SK-N-SH (cell line): ENCODE data around the gene ESCO1. TPM values are rescaled to one million over a fixed set of nuclear protein-coding genes. Genes with fewer than 3 reads are reported as not detected.

ENCODE experiments used
- CTCF ChIA-PET: fragments of 300-600, 350-600 bp; formaldehyde crosslinking; extraction: SDS; loops from one replicate; lab custom pipeline; 2021; lab: Yijun Ruan, JAX
- POLR2A ChIA-PET: fragments of 350-600 bp; sonication (Branson Sonifier 250); formaldehyde crosslinking; extraction: SDS; loops from one replicate; lab custom pipeline; 2020; ENCODE audit warnings: antibody characterized with exemption, inconsistent platforms; lab: Yijun Ruan, JAX
- DNase-seq: peaks from one replicate; pipeline ENCODE4 v3.0.0; 2012
- H2AFZ ChIP-seq: fragments of 200-600 bp; sonication (generic); 2 replicates; pipeline ENCODE4 v1.8.1; 2016; ENCODE audit warnings: antibody characterized with exemption, mild to moderate bottlenecking, low read depth
- H3F3A ChIP-seq: fragments of 200-600 bp; sonication (generic); replicated peaks from 2 replicates; pipeline ENCODE3; 2016; ENCODE audit warnings: antibody characterized with exemption, mild to moderate bottlenecking; ENCODE audit not compliant: insufficient read depth
- H3K27ac ChIP-seq, 2 experiments: fragments of 200-500 bp in 1 of 2; fragments of 200-600 bp in 1 of 2; sonication (Bioruptor generic) in 1 of 2; sonication (generic), shearing (Covaris generic) in 1 of 2; 2 replicates each; pipeline versions ENCODE4 v1.5.1 to v1.6.1; 2014 to 2016; ENCODE audit warnings: low read depth in 2 of 2, inconsistent platforms in 1 of 2, low read length in 1 of 2, mild to moderate bottlenecking in 1 of 2, mixed read lengths in 1 of 2
- H3K27me3 ChIP-seq: fragments of 200-600 bp; sonication (generic), shearing (Covaris generic); 2 replicates; pipeline ENCODE4 v1.6.1; 2016; ENCODE audit warnings: mixed run types; ENCODE audit not compliant: insufficient read depth
- H3K36me3 ChIP-seq, 2 experiments: fragments of 200-500 bp in 1 of 2; fragments of 200-600 bp in 1 of 2; sonication (Bioruptor generic) in 1 of 2; sonication (generic) in 1 of 2; replicated peaks in 1 of 2; 2 replicates each; pipeline versions ENCODE3 to v1.5.1; 2014 to 2016; ENCODE audit warnings: low read length in 1 of 2, mild to moderate bottlenecking in 1 of 2; ENCODE audit not compliant: insufficient read depth in 2 of 2, control insufficient read depth in 1 of 2
- H3K4me1 ChIP-seq, 2 experiments: fragments of 200-500 bp in 1 of 2; fragments of 200-600 bp in 1 of 2; sonication (Bioruptor generic) in 1 of 2; sonication (generic), shearing (Covaris generic) in 1 of 2; 2 replicates each; pipeline versions ENCODE4 v1.5.1 to v1.6.1; 2014 to 2016; ENCODE audit warnings: low read depth in 1 of 2, low read length in 1 of 2, mixed run types in 1 of 2; ENCODE audit not compliant: insufficient read depth in 2 of 2, control insufficient read depth in 1 of 2
- H3K4me2 ChIP-seq: fragments of 200-600 bp; sonication (generic), shearing (Covaris generic); 2 replicates; pipeline ENCODE4 v1.6.1; 2017; ENCODE audit warnings: mixed run types
- H3K4me3 ChIP-seq, 2 experiments: fragments of 200-500 bp in 1 of 2; fragments of 200-600 bp in 1 of 2; sonication (Bioruptor generic) in 1 of 2; sonication (generic), shearing (Covaris generic) in 1 of 2; 2 replicates each; pipeline versions ENCODE4 v1.5.1 to v1.8.1; 2014 to 2016; ENCODE audit warnings: low read depth in 2 of 2, inconsistent platforms in 1 of 2, low read length in 1 of 2, mild to moderate bottlenecking in 1 of 2, mixed read lengths in 1 of 2, moderate library complexity in 1 of 2
- H3K79me2 ChIP-seq: fragments of 200-600 bp; sonication (generic); 2 replicates; pipeline ENCODE4 v1.8.1; 2017; ENCODE audit warnings: mild to moderate bottlenecking; ENCODE audit not compliant: insufficient read depth
- H3K9ac ChIP-seq: fragments of 200-600 bp; sonication (generic); 2 replicates; pipeline ENCODE4 v1.6.1; 2017; ENCODE audit warnings: mixed run types
- H3K9me2 ChIP-seq: fragments of 200-600 bp; sonication (generic); 2 replicates; pipeline ENCODE4 v1.6.1; 2017; ENCODE audit warnings: mixed run types
- H3K9me3 ChIP-seq: fragments of 200-600 bp; sonication (generic); 2 replicates; pipeline ENCODE4 v1.6.1; 2017; ENCODE audit warnings: mixed run types, mild to moderate bottlenecking, moderate library complexity
- H4K20me1 ChIP-seq: fragments of 200-600 bp; sonication (generic); 2 replicates; pipeline ENCODE4 v1.6.1; 2017; ENCODE audit warnings: mild to moderate bottlenecking, mixed run types; ENCODE audit not compliant: insufficient read depth
- EP300 ChIP-seq, 2 experiments: IDR thresholded peaks; 2 replicates each; pipeline versions ENCODE4 v1.4.0 to v1.6.1; 2012; ENCODE audit warnings: borderline replicate concordance in 1 of 2, low read depth in 1 of 2, low read length in 1 of 2
- EZH2phosphoT487 ChIP-seq: fragments of 200-600 bp; sonication (generic); IDR thresholded peaks from 2 replicates; pipeline ENCODE4 v1.6.1; 2017; ENCODE audit warnings: low read depth, mixed run types, mild to moderate bottlenecking, antibody characterized with exemption, moderate library complexity, borderline replicate concordance
- FOXJ3 ChIP-seq: sonication (generic); formaldehyde crosslinking; IDR thresholded peaks from 2 replicates; pipeline ENCODE4 v1.5.1; 2020; ENCODE audit warnings: mild to moderate bottlenecking, missing genetic modification reagents
- FOXM1 ChIP-seq: IDR thresholded peaks from 2 replicates; pipeline ENCODE4 v1.4.0; 2012; ENCODE audit warnings: low read depth, mild to moderate bottlenecking
- GABPA ChIP-seq: IDR thresholded peaks from 2 replicates; pipeline ENCODE4 v1.4.0; 2012; ENCODE audit warnings: low read depth, mild to moderate bottlenecking
- JUND ChIP-seq: IDR thresholded peaks from 2 replicates; pipeline ENCODE4 v1.4.0; 2012
- NRF1 ChIP-seq: IDR thresholded peaks from 2 replicates; pipeline ENCODE4 v1.6.1; 2012; ENCODE audit warnings: low read depth, mild to moderate bottlenecking, low read length
- RAD21 ChIP-seq: IDR thresholded peaks from 2 replicates; pipeline ENCODE4 v1.6.1; 2012; ENCODE audit warnings: mild to moderate bottlenecking, low read length
- RFX5 ChIP-seq: IDR thresholded peaks from 2 replicates; pipeline ENCODE4 v1.6.1; 2012; ENCODE audit warnings: mild to moderate bottlenecking, improper control_type of control experiment, low read length
- RXRA ChIP-seq: IDR thresholded peaks from 2 replicates; pipeline ENCODE4 v1.4.0; 2012; ENCODE audit warnings: low read depth, mild to moderate bottlenecking, borderline replicate concordance
- TAF1 ChIP-seq: IDR thresholded peaks from 2 replicates; pipeline ENCODE4 v1.6.1; 2012; ENCODE audit warnings: low read depth, mild to moderate bottlenecking, low read length, moderate library complexity, borderline replicate concordance
- TCF12 ChIP-seq: IDR thresholded peaks from 2 replicates; pipeline ENCODE4 v1.4.0; 2012
- WGBS: methylation state at CpG from one replicate; pipeline ENCODE4 v1.1.6; 2017; ENCODE audit warnings: low lambda C conversion rate; 5-methylcytosine and 5-hydroxymethylcytosine counted together
- polyA plus RNA-seq, 3 experiments: library from polyadenylated mRNA; depleted of rRNA; stranded (reverse); fragments of >200 nt; gene quantifications; 2 replicates each; pipeline ENCODE4 v1.2.3, GENCODE V29; 2012
- TF ChIP-seq, protein P1 (sequence below): IDR thresholded peaks from 2 replicates; pipeline ENCODE4; 2012
- TF ChIP-seq, protein P2 (sequence below): IDR thresholded peaks from 2 replicates; pipeline ENCODE4 v1.4.0; 2012; ENCODE audit warnings: low read depth, borderline replicate concordance
- TF ChIP-seq, protein P3 (sequence below): IDR thresholded peaks from 2 replicates; pipeline ENCODE4 v1.6.1; 2012; ENCODE audit warnings: mild to moderate bottlenecking, low read depth, low read length, moderate library complexity
- TF ChIP-seq, protein P4 (sequence below): IDR thresholded peaks from 2 replicates; pipeline ENCODE4 v1.4.0; 2012; ENCODE audit warnings: low read depth, borderline replicate concordance

ESCO1 gene
- polyA plus RNA-seq, 1 of the 3 experiments (the other 2 are of a cell fraction), result 2.2 TPM

DNA sequence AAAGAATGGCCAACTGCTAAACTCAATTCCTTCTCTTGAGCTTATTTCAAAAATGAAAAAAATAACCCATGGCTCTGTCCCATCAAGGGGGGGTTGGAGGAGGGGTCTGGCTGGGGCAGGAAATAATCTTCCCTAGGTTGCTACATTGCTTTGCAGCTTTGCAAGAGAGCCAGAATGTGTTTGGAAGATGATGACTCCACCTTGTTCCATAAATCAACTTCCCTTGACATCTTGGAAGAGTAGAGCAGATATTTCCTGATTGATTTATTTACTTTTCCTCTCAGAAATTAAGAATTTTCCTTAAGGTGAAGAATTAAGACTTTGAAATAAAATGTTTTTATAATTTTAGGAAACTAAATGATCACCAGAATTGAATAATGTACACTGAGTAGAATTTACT lies 41.3 kb downstream of the ESCO1 start:
- Histone ChIP-seq H4K20me1 (no peaks in the 10 kb centered on the region), H3K36me3 (peaks cover 28 to 63% of the 10 kb centered on the region in 2 experiments), H3K9me3 (no peaks in the 10 kb centered on the region), H3K27ac (no peak overlapping the region), H3K4me2 (no peak overlapping the region), H3K4me1 (no peaks in the 10 kb centered on the region), H3K9me2 (no peaks in the 10 kb centered on the region), H3K27me3 (no peaks in the 10 kb centered on the region), H3K9ac (no peak overlapping the region), H3K4me3 (no peak overlapping the region), H3F3A (peaks cover 3% of the 10 kb centered on the region), H3K79me2 (no peaks in the 10 kb centered on the region), H2AFZ (no peak overlapping the region)
- ChIA-PET POLR2A (no interaction called here), CTCF (interaction anchor here (1.1 kb wide), 1 partner anchor 42 kb away, joined by 4 read pairs; the partner anchor contains the start of gene ESCO1)
- DNase-seq, result no peak
- TF ChIP-seq FOXM1, result no peak
- no peak for TF ChIP-seq TCF12

DNA sequence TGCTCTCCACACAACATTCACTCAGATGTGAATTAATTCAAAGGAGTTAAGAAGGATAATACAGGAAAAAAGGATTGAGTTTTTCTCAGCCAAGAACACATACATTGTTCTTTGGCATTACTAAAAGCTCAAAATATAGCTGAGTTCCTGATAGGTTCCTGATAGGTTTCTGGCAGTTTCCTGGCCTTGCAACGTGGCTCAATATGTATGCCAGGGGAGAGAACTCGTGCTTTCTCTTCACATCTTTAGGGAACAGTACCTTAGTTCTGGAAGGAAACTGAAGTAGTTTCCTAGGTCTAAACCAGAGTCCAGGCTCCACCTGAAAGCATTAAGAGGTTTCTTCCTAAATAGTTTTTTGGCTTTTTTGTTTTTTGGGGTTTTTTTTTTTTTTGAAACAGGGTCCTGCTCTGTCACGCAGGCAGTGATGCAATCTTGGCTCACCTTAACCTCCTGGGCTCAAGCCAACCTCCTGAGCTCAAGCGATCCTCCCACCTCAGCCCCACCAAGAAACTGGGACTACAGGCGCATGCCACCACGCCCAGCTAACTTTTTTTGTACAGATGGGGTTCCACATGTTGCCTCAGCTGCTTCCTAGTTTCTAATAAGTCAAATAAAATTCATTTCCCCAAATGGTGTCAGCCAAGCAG lies 42.8 kb downstream of the ESCO1 start:
- Histone ChIP-seq H3K4me3 (no peak overlapping the region), H3K4me2 (no peak overlapping the region), H3K9me3 (no peaks in the 10 kb centered on the region), H3K9ac (no peak overlapping the region), H2AFZ (no peak overlapping the region), H3K9me2 (no peaks in the 10 kb centered on the region), H3F3A (peaks cover 3% of the 10 kb centered on the region), H3K79me2 (no peaks in the 10 kb centered on the region; the same call in 1 of the 2 replicates), H3K4me1 (no peaks in the 10 kb centered on the region), H3K27me3 (no peaks in the 10 kb centered on the region), H3K36me3 (peaks cover 24 to 59% of the 10 kb centered on the region in 2 experiments)
- no peak for DNase-seq
- POLR2A ChIA-PET, result no interaction called here
- WGBS, result 95% methylated on average over 6 of the region's 6 CpGs
- TF ChIP-seq EP300 (IDR thresholded peaks at IDR 0.05; ENCODE audit: borderline replicate concordance in 1 of 2, low read depth in 1 of 2, low read length in 1 of 2) (no peak), TAF1 (no peak), RFX5 (no peak), RAD21 (no peak), FOXM1 (no peak), EZH2phosphoT487 (no peak), JUND (no peak), NRF1 (no peak), RXRA (no peak), FOXJ3 (CRISPR knock-in tag) (no peak), GABPA (no peak), TCF12 (no peak)
- TF ChIP-seq, protein P1, sequence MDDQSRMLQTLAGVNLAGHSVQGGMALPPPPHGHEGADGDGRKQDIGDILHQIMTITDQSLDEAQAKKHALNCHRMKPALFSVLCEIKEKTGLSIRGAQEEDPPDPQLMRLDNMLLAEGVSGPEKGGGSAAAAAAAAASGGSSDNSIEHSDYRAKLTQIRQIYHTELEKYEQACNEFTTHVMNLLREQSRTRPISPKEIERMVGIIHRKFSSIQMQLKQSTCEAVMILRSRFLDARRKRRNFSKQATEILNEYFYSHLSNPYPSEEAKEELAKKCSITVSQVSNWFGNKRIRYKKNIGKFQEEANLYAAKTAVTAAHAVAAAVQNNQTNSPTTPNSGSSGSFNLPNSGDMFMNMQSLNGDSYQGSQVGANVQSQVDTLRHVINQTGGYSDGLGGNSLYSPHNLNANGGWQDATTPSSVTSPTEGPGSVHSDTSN, result no peak
- TF ChIP-seq, protein P2, sequence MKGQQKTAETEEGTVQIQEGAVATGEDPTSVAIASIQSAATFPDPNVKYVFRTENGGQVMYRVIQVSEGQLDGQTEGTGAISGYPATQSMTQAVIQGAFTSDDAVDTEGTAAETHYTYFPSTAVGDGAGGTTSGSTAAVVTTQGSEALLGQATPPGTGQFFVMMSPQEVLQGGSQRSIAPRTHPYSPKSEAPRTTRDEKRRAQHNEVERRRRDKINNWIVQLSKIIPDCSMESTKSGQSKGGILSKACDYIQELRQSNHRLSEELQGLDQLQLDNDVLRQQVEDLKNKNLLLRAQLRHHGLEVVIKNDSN, result no peak
- TF ChIP-seq, protein P3, sequence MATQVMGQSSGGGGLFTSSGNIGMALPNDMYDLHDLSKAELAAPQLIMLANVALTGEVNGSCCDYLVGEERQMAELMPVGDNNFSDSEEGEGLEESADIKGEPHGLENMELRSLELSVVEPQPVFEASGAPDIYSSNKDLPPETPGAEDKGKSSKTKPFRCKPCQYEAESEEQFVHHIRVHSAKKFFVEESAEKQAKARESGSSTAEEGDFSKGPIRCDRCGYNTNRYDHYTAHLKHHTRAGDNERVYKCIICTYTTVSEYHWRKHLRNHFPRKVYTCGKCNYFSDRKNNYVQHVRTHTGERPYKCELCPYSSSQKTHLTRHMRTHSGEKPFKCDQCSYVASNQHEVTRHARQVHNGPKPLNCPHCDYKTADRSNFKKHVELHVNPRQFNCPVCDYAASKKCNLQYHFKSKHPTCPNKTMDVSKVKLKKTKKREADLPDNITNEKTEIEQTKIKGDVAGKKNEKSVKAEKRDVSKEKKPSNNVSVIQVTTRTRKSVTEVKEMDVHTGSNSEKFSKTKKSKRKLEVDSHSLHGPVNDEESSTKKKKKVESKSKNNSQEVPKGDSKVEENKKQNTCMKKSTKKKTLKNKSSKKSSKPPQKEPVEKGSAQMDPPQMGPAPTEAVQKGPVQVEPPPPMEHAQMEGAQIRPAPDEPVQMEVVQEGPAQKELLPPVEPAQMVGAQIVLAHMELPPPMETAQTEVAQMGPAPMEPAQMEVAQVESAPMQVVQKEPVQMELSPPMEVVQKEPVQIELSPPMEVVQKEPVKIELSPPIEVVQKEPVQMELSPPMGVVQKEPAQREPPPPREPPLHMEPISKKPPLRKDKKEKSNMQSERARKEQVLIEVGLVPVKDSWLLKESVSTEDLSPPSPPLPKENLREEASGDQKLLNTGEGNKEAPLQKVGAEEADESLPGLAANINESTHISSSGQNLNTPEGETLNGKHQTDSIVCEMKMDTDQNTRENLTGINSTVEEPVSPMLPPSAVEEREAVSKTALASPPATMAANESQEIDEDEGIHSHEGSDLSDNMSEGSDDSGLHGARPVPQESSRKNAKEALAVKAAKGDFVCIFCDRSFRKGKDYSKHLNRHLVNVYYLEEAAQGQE, result no peak
- TF ChIP-seq, protein P4, sequence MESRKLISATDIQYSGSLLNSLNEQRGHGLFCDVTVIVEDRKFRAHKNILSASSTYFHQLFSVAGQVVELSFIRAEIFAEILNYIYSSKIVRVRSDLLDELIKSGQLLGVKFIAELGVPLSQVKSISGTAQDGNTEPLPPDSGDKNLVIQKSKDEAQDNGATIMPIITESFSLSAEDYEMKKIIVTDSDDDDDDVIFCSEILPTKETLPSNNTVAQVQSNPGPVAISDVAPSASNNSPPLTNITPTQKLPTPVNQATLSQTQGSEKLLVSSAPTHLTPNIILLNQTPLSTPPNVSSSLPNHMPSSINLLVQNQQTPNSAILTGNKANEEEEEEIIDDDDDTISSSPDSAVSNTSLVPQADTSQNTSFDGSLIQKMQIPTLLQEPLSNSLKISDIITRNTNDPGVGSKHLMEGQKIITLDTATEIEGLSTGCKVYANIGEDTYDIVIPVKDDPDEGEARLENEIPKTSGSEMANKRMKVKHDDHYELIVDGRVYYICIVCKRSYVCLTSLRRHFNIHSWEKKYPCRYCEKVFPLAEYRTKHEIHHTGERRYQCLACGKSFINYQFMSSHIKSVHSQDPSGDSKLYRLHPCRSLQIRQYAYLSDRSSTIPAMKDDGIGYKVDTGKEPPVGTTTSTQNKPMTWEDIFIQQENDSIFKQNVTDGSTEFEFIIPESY, result no peak
- TF ChIP-seq, all 33 proteins: peak for 0
- Histone ChIP-seq H4K20me1 (no peaks in the 10 kb centered on the region), H3K27ac (no peak overlapping the region)
- CTCF ChIA-PET, result interaction anchor here (1.0 to 1.4 kb wide), 2 partner anchors 10 to 43 kb away, joined by 3 to 4 read pairs; partner anchors contain the start of gene ESCO1
